HepG2 (cell line): ENCODE data around the gene GHRHR. TPM values are rescaled to one million over a fixed set of nuclear protein-coding genes. Genes with fewer than 3 reads are reported as not detected.

ENCODE experiments used
- GLI4 ChIP-seq: sonication (generic); formaldehyde crosslinking; IDR thresholded peaks from 2 replicates; pipeline ENCODE4 v1.5.1; 2020; ENCODE audit warnings: missing genetic modification reagents, mild to moderate bottlenecking, moderate library complexity, borderline replicate concordance
- HNF1B ChIP-seq: sonication (generic); formaldehyde crosslinking; IDR thresholded peaks from 2 replicates; pipeline ENCODE4 v1.5.1; 2020; ENCODE audit warnings: mild to moderate bottlenecking, moderate library complexity, missing genetic modification reagents
- KMT2B ChIP-seq: IDR thresholded peaks from 2 replicates; pipeline ENCODE4 v1.6.1; 2016; ENCODE audit warnings: missing genetic modification reagents, missing compliant biosample characterization
- PHF21A ChIP-seq: sonication (generic); formaldehyde crosslinking; IDR thresholded peaks from 2 replicates; pipeline ENCODE4 v1.5.0; 2020; ENCODE audit warnings: mild to moderate bottlenecking, missing genetic modification reagents
- POLR2G ChIP-seq: fragments of 200-400 bp; formaldehyde crosslinking; IDR thresholded peaks from 2 replicates; pipeline ENCODE4 v1.6.1; 2018; ENCODE audit warnings: mild to moderate bottlenecking, low read depth, low read length, moderate library complexity
- PRDM15 ChIP-seq: sonication (generic); formaldehyde crosslinking; IDR thresholded peaks from 2 replicates; pipeline ENCODE4 v1.4.0; 2020; ENCODE audit warnings: missing genetic modification reagents
- SCMH1 ChIP-seq: sonication (generic); formaldehyde crosslinking; IDR thresholded peaks from 2 replicates; pipeline ENCODE4 v1.9.0; 2021; ENCODE audit warnings: missing genetic modification reagents, mild to moderate bottlenecking, borderline replicate concordance
- ZFP36 ChIP-seq: fragments of 150-350 bp; IDR thresholded peaks from 2 replicates; pipeline ENCODE4 v1.6.1; 2018; ENCODE audit warnings: borderline replicate concordance, low read length, low read depth; ENCODE audit not compliant: partially characterized antibody
- ZNF253 ChIP-seq: sonication (generic); formaldehyde crosslinking; IDR thresholded peaks from 2 replicates; pipeline ENCODE4 v1.8.0; 2022; ENCODE audit warnings: mild to moderate bottlenecking, missing genetic modification reagents, borderline replicate concordance
- ZNF280D ChIP-seq: sonication (generic); formaldehyde crosslinking; IDR thresholded peaks from 2 replicates; pipeline ENCODE4 v1.5.1; 2020; ENCODE audit warnings: mild to moderate bottlenecking, missing genetic modification reagents
- ZNF335 ChIP-seq: sonication (generic); formaldehyde crosslinking; IDR thresholded peaks from 2 replicates; pipeline ENCODE4 v1.4.0; 2020; ENCODE audit warnings: missing genetic modification reagents
- ZNF775 ChIP-seq: sonication (generic); formaldehyde crosslinking; IDR thresholded peaks from 2 replicates; pipeline ENCODE4 v1.4.0; 2020; ENCODE audit warnings: missing genetic modification reagents, mild to moderate bottlenecking, moderate library complexity, borderline replicate concordance
- polyA plus RNA-seq, 8 experiments: library from polyadenylated mRNA; depleted of rRNA in 3 of 8; stranded (reverse) in 7 of 8; unstranded in 1 of 8; fragments of >200 nt; fragmentation: Illumina TruSeq in 4 of 8; extraction: Trizol in 4 of 8; gene quantifications; 2 replicates each; pipeline versions ENCODE4 v1.2.1 to v1.2.3, GENCODE V29; 2011 to 2016; ENCODE audit warnings: low read depth in 4 of 8, missing spikeins in 1 of 8, mixed read lengths in 1 of 8; ENCODE audit not compliant: insufficient read depth in 1 of 8
- total RNA-seq, 5 experiments: library from RNA; depleted of rRNA; stranded (reverse); fragments of >200 nt; fragmentation: Illumina TruSeq; extraction: Trizol; gene quantifications; 2 replicates each; pipeline ENCODE4 v1.2.3, GENCODE V29; 2016; ENCODE audit warnings: low read depth in 1 of 5

GHRHR gene
- total and polyA plus RNA-seq, 2 of the 13 experiments (the other 11 are each of a cell fraction or from before 2014, with no cell fraction given): not detected

GRCh38 chr7:30931929-30932540 is 31.7 kb upstream of the GHRHR start (continued):
- TF ChIP-seq ZNF280D: no peak
- no peak for TF ChIP-seq KMT2B (CRISPR knock-in tag)
- no peak for TF ChIP-seq PHF21A (CRISPR knock-in tag)
- TF ChIP-seq ZFP36: no peak
- TF ChIP-seq SCMH1 (CRISPR knock-in tag): no peak
- TF ChIP-seq POLR2G: no peak
- no peak for TF ChIP-seq PRDM15 (CRISPR knock-in tag)
- no peak for TF ChIP-seq HNF1B (CRISPR knock-in tag)
- no peak for TF ChIP-seq ZNF775 (CRISPR knock-in tag)
- TF ChIP-seq ZNF335 (CRISPR knock-in tag): no peak
- TF ChIP-seq GLI4: no peak
- no peak for TF ChIP-seq ZNF253 (CRISPR knock-in tag)
- TF ChIP-seq, all 625 proteins: peak for 0
